Activated T-helper 1 cell treated with anti-CD3 and anti-CD28 coated beads, Interleukin-12 subunit alpha, Interleukin-12 subunit beta, Interleukin-2, Interleukin-4 antibody, amounts not matched to agents 30 ng/mL and 10 ng/mL and 1 ng/mL, durations not matched to agents 14 hours and 24 hours and 36 hours (primary cell): Measurements from ENCODE around the gene DPYD. TPM values are rescaled to one million over a fixed set of nuclear protein-coding genes. Genes with fewer than 3 reads are reported as not detected.

Experiments used
- DNase-seq: peaks from one replicate; pipeline ENCODE4 v3.0.0; 2021; ENCODE audit warnings: low spot score
- H3K27ac Mint-ChIP-seq: one replicate; pipeline ENCODE4 v1.8.0; 2021; ENCODE audit warnings: mild to moderate bottlenecking, mixed read lengths
- H3K27me3 Mint-ChIP-seq: one replicate; pipeline ENCODE4 v1.8.0; 2022; ENCODE audit warnings: mild to moderate bottlenecking, moderate library complexity, mixed read lengths; ENCODE audit not compliant: insufficient read depth
- H3K36me3 Mint-ChIP-seq: one replicate; pipeline ENCODE4 v1.8.0; 2021; ENCODE audit warnings: low read depth, mixed read lengths
- H3K4me1 Mint-ChIP-seq: one replicate; pipeline ENCODE4 v1.8.0; 2021; ENCODE audit warnings: low read depth, mixed read lengths
- H3K4me3 Mint-ChIP-seq: one replicate; pipeline ENCODE4 v1.8.0; 2021; ENCODE audit warnings: mild to moderate bottlenecking, moderate library complexity, mixed read lengths
- H3K9me3 Mint-ChIP-seq: one replicate; pipeline ENCODE4 v1.8.0; 2021; ENCODE audit warnings: mixed read lengths
- intact Hi-C: fragments of 100-400 bp; cut with micrococcal nuclease; formaldehyde crosslinking; loops from one replicate; pipeline ENCODE4 v1.15.1; 2024
- total RNA-seq: library from RNA; stranded (reverse); gene quantifications from 2 replicates; pipeline ENCODE4 v1.2.3, GENCODE V29; 2022

The DPYD gene
- total RNA-seq, 1 donor from 2014 or later, result 16.2 TPM

GRCh38 chr1:97384294-97384968, 536.4 kb downstream of the DPYD start:
- no peak overlapping the region for H3K4me3 Mint-ChIP-seq
- DNase-seq, result no peak
- H3K4me1 Mint-ChIP-seq, result no peaks in the 10 kb centered on the region
- no peaks in the 10 kb centered on the region for H3K9me3 Mint-ChIP-seq
- no peaks in the 10 kb centered on the region for H3K36me3 Mint-ChIP-seq
- no peaks in the 10 kb centered on the region for H3K27me3 Mint-ChIP-seq
- intact Hi-C loops, result no loop called here
- no peak overlapping the region for H3K27ac Mint-ChIP-seq

DNA sequence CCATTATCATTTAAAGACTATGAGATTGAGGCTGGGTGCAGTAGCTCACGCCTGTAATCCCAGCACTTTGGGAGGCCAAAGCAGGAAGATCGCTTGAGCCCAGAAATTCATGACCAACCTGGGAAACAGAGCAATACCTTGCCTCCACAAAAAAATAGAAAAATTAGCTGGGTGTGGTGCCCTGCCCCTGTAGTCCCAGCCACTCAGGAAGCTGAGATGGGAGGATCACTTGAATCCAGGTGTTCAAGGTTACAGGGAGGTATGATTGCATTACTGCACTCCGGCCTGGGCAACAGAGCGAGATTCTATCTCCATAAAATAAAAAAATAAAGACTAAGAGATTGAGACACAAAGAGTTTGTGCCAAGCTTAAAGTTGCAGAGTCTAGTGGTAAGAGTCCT, 537.0 kb downstream of the DPYD start:
- no peak overlapping the region for H3K27ac Mint-ChIP-seq
- DNase-seq, result no peak
- H3K9me3 Mint-ChIP-seq, result no peaks in the 10 kb centered on the region
- no peak overlapping the region for H3K4me3 Mint-ChIP-seq
- no peaks in the 10 kb centered on the region for H3K36me3 Mint-ChIP-seq
- intact Hi-C loops, result no loop called here
- H3K4me1 Mint-ChIP-seq, result no peaks in the 10 kb centered on the region
- no peaks in the 10 kb centered on the region for H3K27me3 Mint-ChIP-seq

DNA sequence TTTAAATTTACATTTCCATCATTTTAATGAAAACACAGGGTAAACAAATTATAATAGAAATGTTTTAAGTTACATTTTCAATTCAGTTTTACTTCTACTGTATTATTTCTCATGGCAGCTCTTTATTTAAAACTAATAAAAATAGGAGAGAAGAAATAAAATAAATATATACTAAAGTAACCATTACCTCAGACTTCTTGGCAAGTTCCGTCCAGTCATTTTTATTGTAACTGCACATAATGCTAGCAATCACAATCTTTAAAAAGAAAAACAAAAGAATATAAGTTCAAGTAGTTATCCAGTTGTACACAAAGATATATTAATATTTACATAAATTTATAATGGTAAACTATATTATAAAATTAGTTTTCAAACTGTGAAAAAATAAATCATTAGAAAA, 538.6 kb downstream of the DPYD start:
- H3K36me3 Mint-ChIP-seq, result peaks cover 2% of the 10 kb centered on the region

GRCh38 chr1:97379387-97380075, 541.3 kb downstream of the DPYD start:
- H3K36me3 Mint-ChIP-seq, result peaks cover 2% of the 10 kb centered on the region
- H3K9me3 Mint-ChIP-seq, result no peaks in the 10 kb centered on the region
- DNase-seq, result no peak
- H3K4me3 Mint-ChIP-seq, result no peak overlapping the region
- intact Hi-C loops, result no loop called here
- no peak overlapping the region for H3K27ac Mint-ChIP-seq
- H3K4me1 Mint-ChIP-seq, result peaks cover 7% of the 10 kb centered on the region
- H3K27me3 Mint-ChIP-seq, result no peaks in the 10 kb centered on the region

More for the DNA sequence above, 538.6 kb downstream of the DPYD start:
- H3K27me3 Mint-ChIP-seq, result no peaks in the 10 kb centered on the region
- intact Hi-C loops, result no loop called here
- no peak overlapping the region for H3K27ac Mint-ChIP-seq
- no peak overlapping the region for H3K4me3 Mint-ChIP-seq
- no peaks in the 10 kb centered on the region for H3K9me3 Mint-ChIP-seq
- H3K4me1 Mint-ChIP-seq, result peaks cover 6% of the 10 kb centered on the region
- DNase-seq, result no peak

DNA sequence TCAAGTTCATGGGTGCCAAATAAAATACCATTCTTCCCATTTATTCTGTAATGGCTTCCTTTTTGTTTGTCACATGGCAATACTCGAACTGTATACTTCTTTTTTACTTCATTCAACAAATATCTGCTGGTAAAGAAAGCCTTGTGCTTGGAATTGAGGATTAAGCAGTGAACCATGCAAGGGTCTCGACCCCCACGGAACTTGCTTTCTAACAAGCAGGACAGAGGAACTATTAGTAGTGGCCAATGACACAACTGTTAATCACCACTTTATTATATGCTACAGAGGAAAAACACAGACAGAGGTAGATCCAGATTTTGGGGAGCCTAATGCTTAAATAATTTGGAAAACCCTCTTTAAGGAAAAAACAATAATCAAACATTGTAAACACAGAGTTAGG, 542.2 kb downstream of the DPYD start:
- Mint-ChIP-seq H3K27me3 (no peaks in the 10 kb centered on the region), H3K27ac (no peak overlapping the region), H3K36me3 (peaks cover 2% of the 10 kb centered on the region)

GRCh38 chr1:97377432-97378034, 543.3 kb downstream of the DPYD start:
- DNase-seq, result no peak
- intact Hi-C loops, result no loop called here
- Mint-ChIP-seq H3K27me3 (no peaks in the 10 kb centered on the region), H3K4me3 (no peak overlapping the region), H3K27ac (no peak overlapping the region), H3K4me1 (peaks cover 7% of the 10 kb centered on the region), H3K36me3 (peaks cover 2% of the 10 kb centered on the region), H3K9me3 (no peaks in the 10 kb centered on the region)

More for the DNA sequence above, 542.2 kb downstream of the DPYD start:
- H3K4me1 Mint-ChIP-seq, result peaks cover 7% of the 10 kb centered on the region
- intact Hi-C loops, result no loop called here
- no peak for DNase-seq
- H3K9me3 Mint-ChIP-seq, result no peaks in the 10 kb centered on the region
- H3K4me3 Mint-ChIP-seq, result no peak overlapping the region

DNA sequence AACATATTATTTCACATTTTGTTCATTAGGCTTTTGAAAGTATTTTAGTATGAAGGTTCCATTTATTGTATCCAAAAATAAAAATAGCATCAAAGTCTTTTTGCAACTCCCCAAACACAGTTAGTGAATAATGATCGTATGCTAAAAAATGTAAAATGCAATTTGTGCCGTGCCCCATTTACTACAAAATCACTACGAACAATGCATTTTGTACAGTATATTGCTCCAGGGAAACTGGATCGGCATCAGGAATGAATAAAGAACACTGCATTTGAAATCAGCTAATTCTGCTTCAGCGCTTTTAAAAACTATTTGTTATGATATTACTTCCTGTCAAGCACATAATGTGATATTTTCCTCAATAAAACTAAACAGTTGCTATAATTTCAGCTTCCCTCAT, 547.8 kb downstream of the DPYD start:
- H3K27me3 Mint-ChIP-seq, result no peaks in the 10 kb centered on the region
- no peak overlapping the region for H3K4me3 Mint-ChIP-seq
- peaks cover 2% of the 10 kb centered on the region for H3K36me3 Mint-ChIP-seq
- H3K9me3 Mint-ChIP-seq, result no peaks in the 10 kb centered on the region
- H3K27ac Mint-ChIP-seq, result no peak overlapping the region
- H3K4me1 Mint-ChIP-seq, result peaks cover 7% of the 10 kb centered on the region
- intact Hi-C loops, result no loop called here
- no peak for DNase-seq

DNA sequence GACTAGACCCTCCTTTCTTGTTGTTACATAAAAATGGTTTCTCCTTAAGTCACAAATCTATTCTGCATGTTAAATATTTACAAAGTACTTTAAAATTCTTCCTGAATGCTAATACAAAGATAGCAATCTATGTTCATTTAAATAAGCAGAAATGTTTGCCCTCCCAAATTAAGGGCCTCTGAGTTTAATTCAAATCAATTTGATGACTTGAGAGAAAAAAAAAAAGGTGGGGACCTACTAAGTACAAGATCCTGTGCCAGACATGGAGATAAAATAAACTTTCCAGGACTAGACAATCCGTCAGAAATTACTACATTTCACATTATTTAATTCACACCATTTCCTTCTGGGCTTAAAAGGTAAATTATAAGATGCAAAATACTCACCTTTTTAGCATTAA, 548.3 kb downstream of the DPYD start:
- intact Hi-C loops, result no loop called here

GRCh38 chr1:97368296-97368695, 552.5 kb downstream of the DPYD start:
- Mint-ChIP-seq H3K4me3 (no peak overlapping the region), H3K27me3 (no peaks in the 10 kb centered on the region), H3K9me3 (no peaks in the 10 kb centered on the region), H3K4me1 (no peaks in the 10 kb centered on the region), H3K36me3 (no peaks in the 10 kb centered on the region), H3K27ac (no peak overlapping the region)
- intact Hi-C loops, result no loop called here
- DNase-seq, result no peak

More for the DNA sequence above, 548.3 kb downstream of the DPYD start:
- DNase-seq, result no peak
- Mint-ChIP-seq H3K27ac (no peak overlapping the region), H3K9me3 (no peaks in the 10 kb centered on the region), H3K27me3 (no peaks in the 10 kb centered on the region), H3K4me3 (no peak overlapping the region), H3K36me3 (peaks cover 2% of the 10 kb centered on the region), H3K4me1 (peaks cover 5% of the 10 kb centered on the region)

GRCh38 chr1:97366984-97367383, 553.9 kb downstream of the DPYD start:
- no peaks in the 10 kb centered on the region for H3K4me1 Mint-ChIP-seq
- no peaks in the 10 kb centered on the region for H3K9me3 Mint-ChIP-seq
- no peak overlapping the region for H3K27ac Mint-ChIP-seq
- DNase-seq, result no peak
- no peaks in the 10 kb centered on the region for H3K36me3 Mint-ChIP-seq
- no peaks in the 10 kb centered on the region for H3K27me3 Mint-ChIP-seq
- intact Hi-C loops, result no loop called here
- no peak overlapping the region for H3K4me3 Mint-ChIP-seq

DNA sequence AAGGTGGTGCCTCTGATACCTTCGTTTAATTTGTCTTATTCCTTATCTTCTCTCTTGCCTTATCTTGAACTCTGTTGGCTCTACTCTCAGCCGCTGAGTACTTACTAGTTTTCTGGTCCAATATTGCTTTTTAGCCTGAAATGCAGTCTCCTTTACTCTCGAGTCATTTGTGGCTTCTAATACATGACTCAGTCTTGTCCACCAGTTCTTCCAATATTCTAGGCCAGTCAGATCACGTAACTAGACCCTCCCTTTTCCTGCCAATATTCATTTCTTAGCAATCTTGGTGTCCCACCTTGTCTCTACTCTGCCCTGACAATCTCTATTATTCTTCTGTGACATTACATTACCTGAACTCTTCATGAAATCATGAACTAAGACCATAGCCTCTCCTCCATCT, 555.8 kb downstream of the DPYD start:
- no peak for DNase-seq

GRCh38 chr1:97364086-97364485, 556.7 kb downstream of the DPYD start:
- intact Hi-C loops, result no loop called here
- Mint-ChIP-seq H3K9me3 (peaks cover 5% of the 10 kb centered on the region), H3K4me1 (no peaks in the 10 kb centered on the region), H3K27ac (no peak overlapping the region), H3K36me3 (no peaks in the 10 kb centered on the region), H3K4me3 (no peak overlapping the region), H3K27me3 (no peaks in the 10 kb centered on the region)
- no peak for DNase-seq

More for the DNA sequence above, 555.8 kb downstream of the DPYD start:
- Mint-ChIP-seq H3K27ac (no peak overlapping the region), H3K4me3 (no peak overlapping the region), H3K27me3 (no peaks in the 10 kb centered on the region), H3K4me1 (no peaks in the 10 kb centered on the region), H3K36me3 (no peaks in the 10 kb centered on the region), H3K9me3 (peaks cover 5% of the 10 kb centered on the region)
- intact Hi-C loops, result no loop called here

GRCh38 chr1:97356309-97356708, 564.5 kb downstream of the DPYD start:
- Mint-ChIP-seq H3K27ac (no peak overlapping the region), H3K27me3 (no peaks in the 10 kb centered on the region), H3K9me3 (peaks cover 5% of the 10 kb centered on the region), H3K36me3 (no peaks in the 10 kb centered on the region), H3K4me1 (no peaks in the 10 kb centered on the region), H3K4me3 (no peak overlapping the region)
- intact Hi-C loops, result no loop called here
- no peak for DNase-seq
